Ishikawa (cell line): Measurements from ENCODE around the gene SOCS3.

ENCODE experiments used
- CEBPB ChIP-seq: IDR thresholded peaks from 2 replicates; pipeline ENCODE4 v1.6.1; 2012
- EP300 ChIP-seq: IDR thresholded peaks from 2 replicates; pipeline ENCODE4 v1.6.1; 2012; ENCODE audit warnings: borderline replicate concordance
- FOXM1 ChIP-seq: IDR thresholded peaks from 2 replicates; pipeline ENCODE4 v1.6.1; 2012; ENCODE audit warnings: low read depth, borderline replicate concordance
- NFIC ChIP-seq: IDR thresholded peaks from 2 replicates; pipeline ENCODE4 v1.6.1; 2012
- RAD21 ChIP-seq: IDR thresholded peaks from 2 replicates; pipeline ENCODE4 v1.6.1; 2012; ENCODE audit warnings: low read depth
- TEAD4 ChIP-seq: IDR thresholded peaks from 2 replicates; pipeline ENCODE4 v1.6.1; 2012

DNA sequence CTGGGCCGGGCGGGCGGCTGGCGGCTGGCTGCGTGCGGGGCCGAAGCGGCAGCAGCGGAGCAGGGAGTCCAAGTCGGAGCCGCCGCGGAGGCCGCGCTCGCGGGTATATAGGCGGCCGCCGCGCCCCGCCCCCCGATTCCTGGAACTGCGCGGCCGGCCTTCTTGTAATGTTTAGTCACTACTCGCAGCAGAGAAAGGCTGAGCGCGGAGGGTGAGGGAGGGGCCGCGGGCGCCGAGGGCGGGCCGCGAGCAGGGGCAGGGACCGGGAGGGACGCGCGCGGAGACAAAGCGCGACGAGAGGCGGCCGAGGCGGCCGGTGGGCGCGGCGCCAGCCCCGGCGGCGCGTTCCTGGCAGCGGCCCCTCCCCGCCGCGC is at the start of gene SOCS3:
- no peak for TF ChIP-seq FOXM1
- TF ChIP-seq TEAD4: peak; percentile 16; the same call in 1 of the 2 replicates
- TF ChIP-seq EP300: no peak
- TF ChIP-seq NFIC: 0 out of 2 replicates have a peak, but pooled peaks have one; percentile 13
- no peak for TF ChIP-seq RAD21
- TF ChIP-seq CEBPB: no peak
